Right forelimb (tissue), 1 donor: ENCODE data around the gene HSF5.
"Not testable (repeated sequence)": the region's sequence is repeated elsewhere in the genome, so short reads cannot be mapped to it uniquely, and the experiment has no call there.

Experiments used
- DNase-seq: peaks from one replicate; pipeline ENCODE4 v3.0.0-alpha.2; 2018

The HSF5 gene

DNA sequence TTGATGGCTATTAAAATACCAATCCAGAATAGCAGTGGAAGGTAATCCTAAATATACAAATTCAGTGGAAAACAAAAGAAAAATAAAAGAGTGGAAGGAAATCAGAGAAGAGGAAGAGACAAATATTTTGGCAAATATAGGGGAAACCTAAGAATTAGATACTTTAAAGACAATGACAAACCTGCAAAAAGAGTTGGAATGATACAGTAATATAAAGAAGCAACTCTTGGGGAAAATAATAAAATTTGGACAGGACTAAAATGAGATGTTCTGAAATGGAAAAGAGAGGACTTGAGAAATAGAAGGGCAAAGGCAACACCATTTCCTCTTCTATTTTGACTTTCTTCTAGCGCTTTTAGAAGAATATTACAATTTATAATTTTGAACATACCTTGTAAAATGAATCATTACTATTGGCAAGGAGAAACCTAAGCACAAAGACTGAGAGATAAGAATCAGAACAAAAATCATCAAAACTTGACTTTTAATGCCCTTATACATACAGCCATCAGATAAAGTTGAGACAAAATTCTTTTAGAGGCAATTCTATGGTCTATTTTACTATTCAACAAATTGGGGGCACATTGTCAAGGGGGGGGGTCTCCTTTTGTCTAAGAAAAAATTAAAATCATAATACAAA lies 76.0 kb downstream of the HSF5 start:
- no peak for DNase-seq

DNA sequence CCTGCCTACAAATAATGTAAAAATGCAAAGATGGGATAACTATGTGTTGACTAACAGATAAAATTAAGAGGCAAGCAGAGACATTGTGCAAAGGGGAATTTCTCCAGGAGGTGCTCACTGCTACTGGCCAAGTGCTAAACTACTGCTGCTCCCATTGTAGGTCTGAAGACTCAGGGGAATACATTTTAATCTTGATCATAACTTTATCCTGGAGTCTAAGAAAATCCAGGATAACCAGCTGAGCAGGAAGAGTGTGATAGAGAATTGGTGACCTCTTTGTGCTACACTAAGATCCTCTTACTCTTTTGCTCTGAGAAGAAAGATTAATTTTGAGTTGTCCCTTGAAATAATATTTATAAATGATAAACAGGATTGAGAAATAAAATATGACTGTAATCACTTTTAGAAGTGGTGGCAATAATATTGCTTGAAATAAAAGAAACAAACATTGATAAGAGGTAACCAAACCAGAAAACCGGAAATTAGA lies 76.8 kb downstream of the HSF5 start:
- DNase-seq, result no peak

DNA sequence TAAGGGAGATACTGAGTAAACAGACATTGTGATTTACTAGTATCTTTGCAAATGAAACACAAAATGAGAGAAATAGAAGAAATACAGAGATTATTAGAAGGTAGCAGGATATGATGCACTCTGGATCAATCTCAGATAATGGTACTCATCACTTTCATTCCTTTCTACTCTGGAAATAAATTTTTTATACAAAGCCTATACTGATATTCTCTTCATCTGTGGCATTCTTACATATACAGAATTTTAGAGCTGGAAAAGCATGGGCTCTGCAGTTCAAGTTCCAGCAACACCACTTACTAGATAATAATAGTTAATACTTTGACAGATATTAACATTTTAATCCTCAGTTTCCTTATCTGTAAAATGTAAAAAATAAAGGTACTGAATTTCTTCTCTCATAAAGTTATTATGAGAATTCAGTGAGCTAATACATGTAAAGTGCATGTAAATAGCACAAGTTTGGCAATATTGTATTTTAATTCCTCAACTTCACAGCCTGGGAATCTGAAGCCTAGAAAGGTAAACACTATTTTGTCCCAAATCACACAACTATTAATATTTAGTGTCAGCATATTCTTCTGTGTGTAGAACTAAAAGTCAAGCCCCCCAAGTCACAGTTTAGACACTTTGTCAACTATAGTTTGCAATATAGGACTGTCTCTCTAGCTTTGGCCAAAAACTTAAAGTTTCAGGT lies 77.3 kb downstream of the HSF5 start:
- DNase-seq, result no peak

DNA sequence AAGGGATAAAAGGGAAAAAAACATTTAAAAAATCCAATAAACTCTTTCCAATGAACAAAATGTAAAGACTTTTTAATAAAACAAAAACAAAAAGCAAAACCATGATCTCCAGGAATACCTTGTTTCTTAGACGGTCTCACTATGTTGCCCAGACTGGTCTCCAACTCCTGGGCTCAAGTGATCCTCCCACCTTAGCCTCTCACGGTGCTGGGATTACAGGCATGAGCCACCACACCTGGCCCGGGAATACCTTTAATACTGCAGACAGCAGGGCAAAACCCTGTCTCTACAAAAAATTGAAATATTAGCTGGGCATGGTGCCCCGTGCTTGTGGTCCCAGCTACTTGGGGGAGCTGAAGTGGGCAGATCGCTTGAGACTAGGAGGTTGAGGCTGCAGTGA lies 78.8 kb downstream of the HSF5 start:
- no peak for DNase-seq

DNA sequence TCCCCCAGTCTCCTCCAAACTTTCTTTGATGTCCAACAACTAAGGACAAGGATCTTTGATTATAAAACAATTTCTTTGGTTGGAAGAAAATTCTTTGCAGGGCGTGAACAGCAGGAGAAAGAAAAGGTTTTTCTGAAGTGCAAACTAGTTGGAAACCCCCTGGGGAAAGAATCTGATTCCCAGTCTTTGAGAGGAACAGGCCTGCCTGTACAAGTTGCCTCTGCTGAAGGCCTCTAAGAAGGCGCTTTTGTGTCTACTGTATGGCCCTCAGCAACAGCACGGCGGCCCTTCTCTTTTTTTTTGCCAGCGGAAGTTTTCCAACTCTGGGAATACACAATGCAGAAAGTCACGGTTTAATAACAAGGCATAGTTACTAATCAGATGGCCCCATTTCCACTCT lies 84.9 kb downstream of the HSF5 start:
- DNase-seq, result no peak

DNA sequence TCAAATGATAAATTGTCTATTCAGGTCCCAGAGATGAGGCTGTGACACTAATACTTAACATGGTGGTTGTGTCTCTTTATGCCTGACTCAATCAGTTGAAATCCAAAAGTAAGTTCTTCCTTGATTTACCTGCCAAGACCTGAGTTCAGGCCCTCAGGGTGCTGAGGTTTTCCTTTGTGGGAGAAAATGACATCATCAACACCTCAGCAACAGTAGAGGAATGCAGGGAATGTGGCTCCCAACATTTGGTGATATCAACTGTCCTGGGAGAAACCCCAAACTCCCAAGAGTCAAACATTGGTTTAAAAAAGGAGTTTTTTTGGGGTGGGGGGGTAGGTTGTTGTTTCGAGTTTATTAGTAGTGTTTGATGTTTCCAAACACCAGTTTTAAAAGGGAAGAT lies 85.5 kb downstream of the HSF5 start:
- DNase-seq, result no peak

DNA sequence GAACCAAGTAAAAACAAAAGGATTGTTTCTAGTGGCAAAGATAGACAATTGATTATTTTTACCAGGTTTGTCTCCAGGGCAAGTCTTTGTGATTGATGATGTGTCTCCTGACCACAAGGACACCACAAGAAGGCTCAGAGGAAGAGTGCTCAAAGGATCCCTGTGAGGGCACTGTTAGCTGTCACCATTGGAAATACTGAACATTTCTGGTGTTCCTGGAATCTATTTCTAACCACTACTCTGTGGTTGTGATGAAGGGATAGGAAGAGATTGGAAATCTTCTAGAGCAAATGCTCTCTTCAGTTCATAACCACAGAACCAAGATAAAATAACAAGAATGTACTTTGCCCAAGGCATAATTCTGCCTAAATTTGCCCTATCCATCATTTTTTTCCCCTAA lies 86.2 kb downstream of the HSF5 start:
- no peak for DNase-seq

DNA sequence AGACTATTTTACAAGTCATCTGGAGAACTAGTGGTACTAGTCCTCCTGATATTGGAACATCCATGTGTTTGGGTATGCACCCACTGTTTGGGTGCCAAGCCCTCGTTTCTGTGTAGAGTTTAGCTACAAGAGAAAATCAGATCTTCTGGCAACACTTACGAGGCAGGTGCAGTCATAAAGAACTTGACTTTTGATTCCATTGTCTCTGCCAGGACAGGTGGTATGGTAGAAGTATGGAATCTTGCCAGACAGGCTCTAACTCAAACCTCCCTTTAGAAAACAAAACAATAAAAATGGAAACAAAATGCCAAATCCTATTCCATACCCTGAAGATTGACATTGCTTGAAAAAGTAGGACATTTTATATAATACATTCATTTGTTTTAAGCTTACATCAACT lies 86.9 kb downstream of the HSF5 start:
- no peak for DNase-seq

DNA sequence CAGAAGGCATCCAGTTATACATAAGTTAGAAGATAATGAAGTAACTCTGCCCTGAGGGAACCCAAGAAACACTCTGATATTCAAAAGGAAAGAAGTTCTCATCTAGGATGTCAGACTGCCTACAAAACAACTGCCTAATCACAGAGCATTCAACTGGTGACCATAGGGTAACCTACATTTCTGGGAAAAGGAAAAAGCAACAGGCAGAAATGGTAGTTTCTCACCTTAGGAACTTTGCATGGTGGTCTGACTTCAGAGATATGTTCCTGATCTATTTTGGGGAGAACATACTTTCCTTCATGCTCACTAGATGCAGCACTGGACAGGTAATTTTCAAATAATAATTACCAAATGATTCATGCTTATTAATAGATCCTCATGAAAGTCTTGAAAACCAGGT lies 87.4 kb downstream of the HSF5 start:
- DNase-seq, result no peak

DNA sequence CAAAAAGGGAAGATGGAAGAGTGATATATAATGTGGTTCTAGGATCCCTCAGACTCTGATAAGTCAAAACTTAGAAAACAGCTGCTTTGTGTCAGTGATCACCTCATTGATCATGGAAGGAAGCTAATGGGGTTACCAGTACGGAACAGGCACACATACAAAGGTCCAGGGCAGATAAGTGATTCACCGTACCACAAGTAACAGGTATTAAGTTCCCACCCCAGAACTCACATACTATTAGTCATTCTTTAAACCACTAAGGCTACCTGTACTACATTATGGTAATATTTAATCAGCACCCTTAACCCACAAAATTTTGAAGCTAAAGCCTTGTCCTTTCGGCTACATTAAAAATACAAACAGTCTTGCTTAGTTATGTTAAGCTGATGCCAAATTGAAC lies 88.2 kb downstream of the HSF5 start:
- DNase-seq, result no peak

DNA sequence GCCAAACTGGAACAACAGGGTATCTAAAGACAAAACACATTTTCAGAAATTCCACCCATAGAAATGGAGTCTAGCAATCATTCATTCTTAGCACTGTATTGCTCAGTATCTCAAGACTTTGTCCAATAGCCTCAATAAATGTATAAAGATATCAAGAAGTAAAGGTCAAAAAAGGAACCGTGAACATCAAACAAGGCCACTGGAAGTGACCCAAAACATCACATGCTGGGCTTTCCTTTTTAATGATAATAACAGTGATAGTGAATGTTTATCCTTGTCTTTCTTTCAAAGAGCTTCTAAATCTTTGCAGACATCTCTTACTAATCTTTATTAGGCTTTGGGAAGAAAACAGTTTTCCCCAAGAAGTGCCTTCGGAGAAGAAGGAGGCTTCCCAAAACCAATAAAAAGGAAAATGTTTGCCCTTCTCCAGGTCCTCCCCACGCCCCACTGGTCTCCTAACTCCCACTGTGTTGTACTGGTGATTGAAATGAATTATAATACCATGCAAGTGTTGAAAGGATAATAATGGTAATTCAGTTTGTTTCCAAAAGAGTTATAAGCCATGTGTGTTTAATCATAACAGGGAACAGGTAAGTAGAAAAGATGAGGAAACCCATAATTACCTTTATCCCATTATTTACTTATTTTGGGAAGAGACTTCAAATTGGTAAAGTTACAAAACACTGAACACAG lies 89.5 kb downstream of the HSF5 start:
- DNase-seq, result no peak

DNA sequence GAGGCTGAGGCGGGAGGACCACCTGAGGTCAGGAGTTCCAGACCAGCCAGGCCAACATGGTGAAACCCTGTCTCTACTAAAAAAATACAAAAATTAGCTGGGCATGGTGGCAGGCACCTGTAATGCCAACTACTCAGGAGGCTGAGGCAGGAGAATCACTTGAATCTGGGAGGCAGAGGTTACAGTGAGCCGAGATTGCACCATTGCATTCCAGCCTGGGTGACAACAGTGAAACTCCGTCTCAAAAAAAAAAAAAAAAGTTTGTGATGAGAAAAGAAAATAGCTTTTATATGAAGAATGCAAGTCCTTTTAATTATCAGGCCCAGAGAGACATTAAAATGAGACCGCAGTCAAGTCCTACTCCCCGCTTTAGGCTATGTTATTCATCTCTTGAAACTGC lies 90.8 kb downstream of the HSF5 start:
- not testable (repeated sequence) for DNase-seq

DNA sequence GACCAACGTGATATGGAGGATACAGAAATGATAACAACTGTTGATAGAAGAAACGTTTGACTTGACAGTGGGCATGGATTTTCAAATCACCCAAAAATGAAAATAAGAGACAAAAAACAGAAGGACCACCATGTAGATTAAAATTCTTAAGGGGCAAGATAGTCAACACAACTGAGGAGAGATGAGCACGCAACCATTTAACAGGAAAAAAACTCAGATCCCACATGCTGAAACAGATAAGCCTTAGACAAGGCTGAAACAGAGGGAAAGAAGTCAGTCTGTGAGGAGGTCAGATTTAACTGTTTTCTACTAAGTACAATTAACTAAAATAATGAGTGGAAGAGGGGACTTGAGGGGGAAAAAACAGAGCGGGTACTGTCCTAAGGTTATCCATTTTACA lies 92.0 kb downstream of the HSF5 start:
- no peak for DNase-seq

DNA sequence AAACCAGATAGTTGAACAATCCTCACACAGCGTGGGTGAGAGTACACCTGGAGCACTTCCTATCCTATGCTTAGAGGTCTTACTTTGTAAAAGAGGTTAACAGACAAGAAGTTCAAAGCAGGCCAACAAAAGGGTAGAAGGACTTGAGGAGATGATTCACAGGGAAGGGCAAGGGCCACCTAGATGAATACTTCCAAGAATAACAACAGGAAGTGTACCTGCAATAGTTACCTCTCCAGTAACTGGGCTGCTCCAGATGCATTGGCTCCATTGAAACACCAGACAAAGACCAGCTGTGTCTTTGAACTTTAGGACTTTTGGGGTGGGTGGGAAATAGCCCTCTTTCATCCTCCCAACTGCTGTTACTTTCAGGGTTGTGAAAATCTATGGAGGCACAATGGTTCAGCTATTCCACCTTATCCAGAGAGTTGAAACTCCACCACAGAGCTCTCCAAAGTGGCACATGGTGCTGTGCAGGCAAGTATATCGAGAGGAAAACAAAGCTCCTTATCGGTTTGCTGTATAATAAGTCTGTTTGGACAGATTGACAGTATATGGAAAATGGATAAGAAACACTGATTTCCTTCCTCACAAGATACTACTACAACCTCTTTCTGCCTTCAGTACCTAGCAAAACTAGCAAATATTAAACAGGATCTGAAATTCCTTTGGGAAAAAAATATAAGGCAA lies 93.5 kb downstream of the HSF5 start:
- no peak for DNase-seq

DNA sequence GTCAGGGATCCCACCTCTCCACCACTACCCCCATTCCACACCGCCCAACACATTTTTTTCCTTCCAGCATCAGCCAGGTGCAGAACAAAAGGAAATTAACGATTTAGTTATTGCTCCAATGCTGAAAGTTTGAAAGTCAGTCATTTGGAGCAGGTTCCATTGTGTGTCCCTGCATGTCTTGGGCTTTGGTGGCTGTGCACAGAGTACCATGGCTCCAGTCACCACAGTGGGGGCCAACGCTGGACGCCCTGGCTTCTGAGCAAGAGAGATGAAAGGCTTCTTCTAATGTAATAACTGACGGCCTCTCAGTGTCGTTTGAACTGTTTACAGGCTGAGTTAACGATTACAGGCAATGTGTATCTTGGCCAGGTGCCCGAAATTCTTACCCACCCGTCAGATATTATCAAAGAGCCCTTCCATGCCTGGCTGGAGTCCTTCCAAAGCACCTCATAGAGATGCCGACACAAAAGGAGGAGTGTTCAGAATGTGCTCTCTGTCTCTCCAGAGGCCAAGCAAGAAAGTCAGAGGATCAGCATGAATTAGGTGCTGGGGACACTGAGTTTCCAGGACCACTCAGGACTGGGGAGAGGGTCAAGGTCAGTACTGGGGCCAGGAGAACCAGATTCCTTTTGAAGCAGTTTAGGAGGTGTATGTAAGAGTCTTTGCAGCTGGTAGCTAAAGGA lies 96.8 kb downstream of the HSF5 start:
- no peak for DNase-seq

DNA sequence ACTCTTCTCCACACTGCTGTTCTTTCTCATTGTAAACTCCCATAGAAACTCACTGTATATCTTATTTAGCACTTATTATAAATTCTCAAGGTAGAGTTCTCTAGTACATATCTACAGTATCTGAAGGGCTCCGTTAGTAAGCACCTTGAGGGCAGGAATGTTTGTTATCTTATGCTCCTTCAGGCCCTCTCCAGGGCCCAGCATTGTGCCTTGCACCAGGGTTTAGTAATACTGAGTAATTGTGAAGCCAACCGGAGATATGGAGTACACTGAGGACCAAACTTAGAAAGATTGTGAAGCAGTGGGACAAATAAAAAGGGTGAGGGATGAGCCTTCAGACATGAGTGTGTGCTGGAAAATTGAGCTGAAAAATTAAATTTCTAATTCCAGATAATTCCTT lies 97.3 kb downstream of the HSF5 start:
- DNase-seq, result no peak

DNA sequence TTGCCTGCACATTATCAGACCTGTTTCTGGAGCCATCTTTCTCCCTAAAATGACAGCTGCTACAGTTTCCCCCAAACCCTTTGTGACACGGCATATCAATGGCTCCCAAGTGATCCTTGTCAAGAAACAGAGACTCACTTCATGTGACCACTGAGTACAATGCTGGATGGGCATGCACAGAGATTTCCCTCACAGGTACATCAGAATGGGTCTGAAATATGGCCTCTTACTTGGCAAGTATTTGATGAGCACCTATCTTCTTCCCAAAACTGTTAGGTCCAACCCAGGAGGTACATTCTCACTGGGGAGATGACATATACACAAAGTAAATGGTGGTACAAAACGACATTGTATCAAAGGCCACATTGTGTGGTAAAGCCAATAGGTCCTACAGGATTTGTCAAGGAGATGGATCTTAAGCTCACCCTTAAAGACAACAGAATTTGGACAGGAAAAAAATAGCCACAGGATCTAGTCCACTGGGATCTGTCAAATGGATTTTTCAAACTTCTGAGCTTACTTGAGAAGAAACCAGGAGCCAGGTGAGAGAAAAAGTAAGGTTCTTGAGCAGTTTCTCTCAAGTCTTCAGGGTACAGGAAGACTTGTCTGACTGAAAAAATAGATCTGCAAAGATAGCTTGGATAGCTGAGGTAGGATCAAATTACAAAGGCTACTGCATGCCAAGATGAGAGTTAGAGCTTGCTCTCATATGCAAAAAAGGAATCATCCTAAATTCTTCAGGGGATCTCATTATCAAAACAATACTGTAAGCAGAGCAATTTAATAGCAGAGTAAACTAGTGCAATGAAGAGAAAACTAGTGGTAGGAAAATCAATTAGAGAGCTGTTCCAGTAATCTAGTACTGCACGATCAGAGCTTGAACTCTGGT lies 99.7 kb downstream of the HSF5 start:
- DNase-seq, result no peak

DNA sequence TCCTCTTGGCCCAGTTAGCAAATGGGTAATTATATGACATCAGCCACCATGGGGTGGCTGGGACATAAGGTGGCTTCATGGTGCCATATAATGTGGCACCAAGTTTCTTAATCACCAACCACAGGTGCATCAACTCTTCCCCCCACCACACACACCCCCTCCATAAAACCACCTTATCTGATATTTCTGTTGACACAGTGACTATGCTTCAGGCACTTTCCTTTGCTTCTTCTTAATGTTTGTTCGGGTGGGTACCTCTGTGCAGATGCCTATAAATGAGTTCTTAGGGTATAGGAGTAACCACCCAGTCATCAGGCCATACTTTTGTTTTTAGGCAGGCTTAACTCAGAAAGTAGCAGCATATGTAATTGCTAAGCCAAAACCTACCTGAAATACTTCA lies 100.4 kb downstream of the HSF5 start:
- DNase-seq, result no peak

DNA sequence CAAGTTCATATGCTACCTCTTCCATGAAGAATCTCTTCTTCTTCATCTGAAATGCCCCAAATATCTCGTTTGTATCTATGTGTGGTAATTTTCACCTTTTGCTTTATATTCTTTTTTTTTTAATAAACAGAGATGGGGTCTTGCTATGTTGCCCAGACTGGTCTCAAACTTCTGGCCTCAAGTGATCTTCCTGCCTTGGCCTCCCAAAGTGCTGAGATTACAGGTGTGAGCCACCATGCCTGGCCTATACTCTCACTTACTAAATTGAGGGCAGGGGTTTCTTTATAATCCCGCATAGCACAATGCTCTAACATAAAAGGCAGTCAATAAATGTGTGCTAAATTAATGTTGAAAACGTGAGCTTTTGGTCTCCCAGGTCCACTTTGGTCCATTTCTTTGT lies 101.5 kb downstream of the HSF5 start:
- no peak for DNase-seq

DNA sequence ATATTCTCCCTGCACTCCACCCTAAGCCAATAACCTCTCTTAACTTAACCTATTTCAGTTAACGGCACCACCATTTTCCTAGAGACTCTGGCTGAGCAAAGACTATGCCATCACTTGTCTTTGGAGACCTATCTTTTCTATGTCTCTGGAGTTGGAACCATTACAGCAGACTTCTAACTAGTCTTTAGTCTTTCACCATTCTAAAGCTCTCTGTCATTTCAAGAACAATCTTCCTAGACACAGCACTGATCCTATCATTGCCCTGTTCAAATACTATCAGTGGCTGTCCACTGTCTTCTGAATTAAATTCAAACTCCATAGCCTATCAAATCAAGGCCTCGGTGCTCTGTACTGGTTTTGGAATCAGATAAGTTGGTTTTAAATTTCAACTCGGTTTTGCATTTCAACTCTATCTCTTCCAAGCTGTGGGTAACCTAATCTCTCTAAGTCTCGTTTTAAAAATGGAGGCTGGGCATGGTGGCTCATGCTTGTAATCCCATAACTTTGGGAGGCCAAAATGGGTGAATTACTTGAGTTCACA lies 102.8 kb downstream of the HSF5 start:
- DNase-seq, result no peak

DNA sequence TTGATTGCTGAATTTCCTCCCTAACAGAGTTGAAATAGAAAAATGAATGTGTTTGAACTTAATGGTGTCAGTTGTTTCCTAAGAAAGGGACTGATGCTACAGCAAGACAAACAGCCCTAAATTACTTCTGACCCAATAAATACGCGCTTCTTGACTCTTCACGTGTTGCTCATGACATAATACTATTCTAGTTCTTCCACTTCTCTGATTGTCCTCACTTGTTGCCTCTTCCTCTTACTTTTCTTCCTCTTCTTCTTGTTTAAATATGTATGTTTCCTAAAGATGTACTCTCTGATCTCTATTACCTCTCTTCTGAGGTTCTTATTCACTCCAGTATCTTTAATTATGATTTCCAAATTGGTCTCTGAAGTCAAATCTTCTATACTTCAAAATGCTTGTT lies 103.3 kb downstream of the HSF5 start:
- DNase-seq, result no peak
